T-helper 22 cell (primary cell): ENCODE measurements around the gene GSDMA.

Experiments
- DNase-seq: peaks from one replicate; pipeline ENCODE4 v3.0.0-alpha.2; 2020; ENCODE audit warnings: low read depth

GSDMA gene

GRCh38 chr17:39963829-39964228, 1.0 kb downstream of the GSDMA start:
- peak; percentile 12 for DNase-seq

GRCh38 chr17:39965017-39965699, 2.4 kb downstream of the GSDMA start:
- no peak for DNase-seq

GRCh38 chr17:39966771-39967170, 4.0 kb downstream of the GSDMA start:
- DNase-seq = no peak

- no peak for DNase-seq
Observed at GRCh38 chr17:39968761-39969160, 6.0 kb downstream of the GSDMA start.

- no peak for DNase-seq
Observed at GRCh38 chr17:39969375-39969774, 6.6 kb downstream of the GSDMA start.

- no peak for DNase-seq
Observed at GRCh38 chr17:39970157-39970692, 7.4 kb downstream of the GSDMA start.

GRCh38 chr17:39971076-39971603, 8.3 kb downstream of the GSDMA start:
- DNase-seq = no peak

- DNase-seq = no peak
Observed at GRCh38 chr17:39972271-39972670, 9.5 kb downstream of the GSDMA start.

GRCh38 chr17:39973496-39973895, 10.7 kb downstream of the GSDMA start:
- DNase-seq = no peak

GRCh38 chr17:39974433-39974832, 11.6 kb downstream of the GSDMA start:
- DNase-seq = no peak

- no peak for DNase-seq
Observed at GRCh38 chr17:39975801-39976200, 13.0 kb downstream of the GSDMA start.

GRCh38 chr17:39979016-39979670, 16.3 kb downstream of the GSDMA start:
- no peak for DNase-seq

GRCh38 chr17:39979893-39980350, 17.1 kb downstream of the GSDMA start:
- no peak for DNase-seq

- DNase-seq = peak; percentile 97
Observed at GRCh38 chr17:39980351-39981206, 17.8 kb downstream of the GSDMA start, which contains the start of gene PSMD3. TSS of gene PSMD3 (plus strand) at chr17:39980807. CDS start at chr17:39980971, 164 bp downstream.

- no peak for DNase-seq
Observed at GRCh38 chr17:39981207-39981741, 18.5 kb downstream of the GSDMA start.

- no peak for DNase-seq
Observed at GRCh38 chr17:39981766-39982375, 19.1 kb downstream of the GSDMA start.

GRCh38 chr17:39988206-39988810, 25.5 kb downstream of the GSDMA start:
- no peak for DNase-seq

- no peak for DNase-seq
Observed at GRCh38 chr17:39994448-39994847, 31.6 kb downstream of the GSDMA start.

- no peak for DNase-seq
Observed at GRCh38 chr17:39995438-39995837, 32.6 kb downstream of the GSDMA start.

GRCh38 chr17:39996162-39996561, 33.4 kb downstream of the GSDMA start:
- no peak for DNase-seq

- no peak for DNase-seq
Observed at GRCh38 chr17:39996800-39997199, 34.0 kb downstream of the GSDMA start.
